NK-92 (cell line): Measurements from ENCODE around the gene TBC1D2B.
"Not testable (repeated sequence)": the region's sequence is repeated elsewhere in the genome, so short reads cannot be mapped to it uniquely, and the experiment has no call there.

Experiments
- DNase-seq: peaks from one replicate; lab custom pipeline; 2025; ENCODE audit not compliant: unreplicated experiment; lab: John Stamatoyannopoulos, UW

The TBC1D2B gene

GRCh38 chr15:77991029-77991406 is 86.5 kb downstream of the TBC1D2B start:
- DNase-seq = no peak

DNA sequence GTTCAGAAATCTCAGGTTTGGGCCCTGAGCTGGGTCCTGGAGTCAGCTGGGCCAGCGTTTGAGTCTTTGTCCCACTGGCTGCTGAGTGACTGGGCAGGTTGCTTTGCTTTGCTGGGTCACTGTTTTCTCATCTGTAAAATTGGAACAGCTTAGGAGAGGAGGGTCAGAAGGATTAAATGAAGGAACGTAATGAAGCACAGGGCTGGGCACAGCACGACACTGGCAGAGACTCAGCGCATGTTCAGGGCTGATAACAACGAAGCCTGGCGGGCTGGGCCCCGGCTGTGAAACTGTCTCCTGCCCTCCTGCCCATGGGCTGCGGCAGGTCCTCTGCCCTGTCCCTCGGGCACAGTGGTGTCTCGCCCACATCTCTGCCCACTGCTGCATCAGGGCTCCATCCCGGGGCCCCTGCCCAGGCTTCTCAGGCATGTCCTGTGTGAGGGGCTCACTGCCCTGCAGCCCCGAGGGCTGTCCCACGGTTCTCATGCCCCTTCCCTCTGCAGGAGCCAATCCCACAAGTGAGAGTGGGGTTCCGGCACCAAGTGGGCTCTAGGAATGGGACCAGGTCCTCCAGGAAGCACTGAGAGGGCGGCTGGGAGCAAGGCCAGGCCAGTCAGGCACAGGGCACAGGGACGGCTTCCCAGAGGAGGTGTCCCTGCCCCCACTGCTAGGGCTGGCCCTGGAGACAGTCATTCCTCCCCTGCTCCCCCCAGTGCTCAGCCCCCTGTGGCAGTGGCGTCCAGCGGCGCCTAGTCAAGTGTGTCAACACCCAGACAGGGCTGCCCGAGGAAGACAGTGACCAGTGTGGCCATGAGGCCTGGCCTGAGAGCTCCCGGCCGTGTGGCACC is 88.0 kb downstream of the TBC1D2B start:
- no peak for DNase-seq

GRCh38 chr15:77988347-77989295 is 88.9 kb downstream of the TBC1D2B start:
- DNase-seq = no peak

DNA sequence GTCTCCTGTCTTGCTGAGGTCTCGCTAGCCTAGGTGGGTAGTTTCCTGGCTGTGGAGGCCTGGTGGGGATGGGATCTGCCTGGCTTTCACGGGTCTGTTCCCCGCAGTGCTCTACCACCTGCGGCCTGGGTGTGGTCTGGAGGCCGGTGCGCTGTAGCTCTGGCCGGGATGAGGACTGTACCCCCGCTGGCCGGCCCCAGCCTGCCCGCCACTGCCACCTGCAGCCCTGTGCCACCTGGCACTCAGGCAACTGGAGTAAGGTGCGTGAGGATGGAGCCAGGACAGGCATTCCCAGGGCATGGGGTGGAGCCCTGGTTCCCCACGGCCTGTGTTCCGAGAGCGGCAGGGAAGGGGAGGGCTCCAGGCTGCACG is 89.8 kb downstream of the TBC1D2B start:
- DNase-seq = not testable (repeated sequence)

- DNase-seq = no peak
These were observed 90.4 kb downstream of the TBC1D2B start for GRCh38 chr15:77986891-77987764.

- DNase-seq = no peak
These were observed 91.5 kb downstream of the TBC1D2B start for GRCh38 chr15:77985931-77986480.

DNA sequence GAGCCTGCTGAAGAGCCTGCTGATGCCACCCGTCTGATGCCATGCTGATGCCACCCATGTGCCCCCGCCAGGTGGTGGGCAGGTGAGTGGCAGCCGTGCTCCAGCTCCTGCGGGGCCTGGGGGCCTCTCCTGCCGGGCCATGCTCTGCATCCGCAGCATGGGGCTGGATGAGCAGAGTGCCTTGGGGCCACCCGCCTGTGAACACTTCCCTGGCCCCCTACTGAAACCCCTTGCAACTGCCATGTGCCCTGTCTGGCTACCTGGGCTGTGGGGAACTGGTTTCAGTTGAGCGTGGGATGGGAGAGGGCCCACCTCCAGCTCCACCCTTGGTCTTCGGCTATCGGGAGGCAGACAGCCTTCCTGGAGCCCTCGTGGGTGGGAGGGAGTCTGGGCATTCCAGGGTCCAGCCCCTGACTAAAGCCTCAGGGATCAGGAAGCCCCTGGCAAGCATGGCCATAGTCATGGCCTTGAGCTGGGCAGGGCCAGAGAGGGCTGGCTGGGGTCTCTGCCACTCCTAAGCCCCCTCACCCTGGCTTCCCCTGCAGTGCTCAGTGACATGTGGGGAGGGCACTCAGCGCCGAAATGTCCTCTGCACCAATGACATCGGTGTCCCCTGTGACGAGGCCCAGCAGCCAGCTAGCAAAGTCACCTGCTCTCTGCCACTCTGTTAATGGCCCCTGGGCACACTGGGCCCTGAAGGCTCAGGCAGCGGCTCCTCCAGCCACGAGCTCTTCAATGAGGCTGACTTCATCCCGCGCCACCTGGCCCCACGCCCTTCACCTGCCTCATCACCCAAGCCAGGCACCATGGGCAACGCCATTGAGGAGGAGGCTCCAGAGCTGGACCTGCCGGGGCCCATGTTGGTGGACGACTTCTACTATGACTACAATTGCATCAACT is 92.2 kb downstream of the TBC1D2B start:
- no peak for DNase-seq

DNA sequence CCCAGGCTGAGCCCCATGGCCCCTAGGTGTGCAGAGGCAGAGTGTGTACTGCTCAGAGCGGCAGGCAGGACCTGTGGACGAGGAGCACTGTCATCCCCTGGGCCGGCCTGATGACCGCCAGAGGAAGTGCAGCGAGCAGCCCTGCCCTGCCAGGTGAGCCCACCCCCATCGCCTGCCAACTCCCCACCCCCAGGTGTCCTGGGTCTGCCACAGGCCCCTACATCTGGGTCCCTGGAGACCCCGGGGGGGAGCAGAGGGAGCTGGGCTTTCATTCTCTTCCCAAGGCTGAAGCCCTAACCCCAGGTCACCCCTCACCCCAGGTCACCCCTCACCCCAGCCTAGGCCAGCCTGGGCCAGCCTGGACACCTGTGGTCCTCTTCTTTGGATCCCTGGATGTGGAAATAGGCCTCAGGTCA is 93.1 kb downstream of the TBC1D2B start:
- no peak for DNase-seq

- DNase-seq = no peak
These were observed 93.6 kb downstream of the TBC1D2B start for GRCh38 chr15:77983708-77984445.

GRCh38 chr15:77983091-77983707 is 94.3 kb downstream of the TBC1D2B start:
- no peak for DNase-seq

DNA sequence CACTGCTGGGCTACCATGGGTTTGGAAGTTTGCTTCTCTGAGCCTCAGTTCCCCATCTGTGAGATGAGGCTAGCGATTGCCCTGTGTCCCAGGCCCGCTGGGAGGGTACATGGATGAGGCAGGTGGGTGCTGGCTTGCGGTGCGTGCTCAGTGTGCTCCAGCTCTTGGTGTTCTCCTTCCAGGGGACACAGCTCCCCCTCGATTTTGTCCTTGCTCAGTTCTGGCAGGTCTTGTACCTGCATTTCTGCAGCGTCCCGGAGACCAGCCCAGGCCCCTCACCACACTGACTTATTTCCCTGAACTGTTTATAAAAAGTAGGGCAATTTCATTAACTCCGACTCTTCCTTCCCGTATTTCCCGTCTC is 95.4 kb downstream of the TBC1D2B start:
- DNase-seq = no peak

- no peak for DNase-seq
These were observed 96.0 kb downstream of the TBC1D2B start for GRCh38 chr15:77981281-77982126.

DNA sequence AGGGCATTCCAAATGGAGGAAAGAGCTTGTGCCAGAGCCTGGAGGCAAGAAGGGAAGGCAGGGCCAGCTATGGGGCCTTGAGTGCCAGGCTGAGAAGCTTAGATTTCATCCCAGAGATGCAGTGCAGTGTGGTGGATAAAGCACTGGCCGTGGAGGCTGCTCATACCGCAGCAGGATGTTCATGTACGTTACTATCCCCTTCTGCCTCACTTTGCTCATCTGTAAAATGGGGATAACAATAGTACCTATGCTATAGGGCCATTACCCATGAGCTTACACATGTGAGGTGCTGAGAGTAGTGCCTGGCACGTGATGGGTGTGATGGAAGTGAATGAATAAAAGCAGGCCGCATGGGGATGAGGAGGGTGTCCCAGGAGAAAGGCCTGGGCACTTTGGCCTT is 96.8 kb downstream of the TBC1D2B start:
- not testable (repeated sequence) for DNase-seq

GRCh38 chr15:77980098-77980497 is 97.4 kb downstream of the TBC1D2B start:
- DNase-seq = no peak

GRCh38 chr15:77979157-77979556 is 98.4 kb downstream of the TBC1D2B start:
- not testable (repeated sequence) for DNase-seq

DNA sequence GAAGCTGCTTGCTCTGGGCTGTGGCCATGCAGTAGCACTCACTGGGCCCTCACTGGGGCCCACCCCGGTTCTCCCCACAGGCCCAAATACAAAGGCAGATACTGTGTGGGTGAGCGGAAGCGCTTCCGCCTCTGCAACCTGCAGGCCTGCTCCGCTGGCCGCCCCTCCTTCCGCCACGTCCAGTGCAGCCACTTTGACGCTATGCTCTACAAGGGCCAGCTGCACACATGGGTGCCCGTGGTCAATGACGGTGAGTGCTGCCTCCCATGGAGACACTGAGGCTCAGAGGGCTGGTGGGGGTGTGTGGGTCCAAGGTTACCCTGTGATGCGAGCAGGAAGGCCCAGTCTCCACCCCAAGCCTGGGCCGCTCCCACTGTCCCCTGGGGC is 98.8 kb downstream of the TBC1D2B start:
- not testable (repeated sequence) for DNase-seq

DNA sequence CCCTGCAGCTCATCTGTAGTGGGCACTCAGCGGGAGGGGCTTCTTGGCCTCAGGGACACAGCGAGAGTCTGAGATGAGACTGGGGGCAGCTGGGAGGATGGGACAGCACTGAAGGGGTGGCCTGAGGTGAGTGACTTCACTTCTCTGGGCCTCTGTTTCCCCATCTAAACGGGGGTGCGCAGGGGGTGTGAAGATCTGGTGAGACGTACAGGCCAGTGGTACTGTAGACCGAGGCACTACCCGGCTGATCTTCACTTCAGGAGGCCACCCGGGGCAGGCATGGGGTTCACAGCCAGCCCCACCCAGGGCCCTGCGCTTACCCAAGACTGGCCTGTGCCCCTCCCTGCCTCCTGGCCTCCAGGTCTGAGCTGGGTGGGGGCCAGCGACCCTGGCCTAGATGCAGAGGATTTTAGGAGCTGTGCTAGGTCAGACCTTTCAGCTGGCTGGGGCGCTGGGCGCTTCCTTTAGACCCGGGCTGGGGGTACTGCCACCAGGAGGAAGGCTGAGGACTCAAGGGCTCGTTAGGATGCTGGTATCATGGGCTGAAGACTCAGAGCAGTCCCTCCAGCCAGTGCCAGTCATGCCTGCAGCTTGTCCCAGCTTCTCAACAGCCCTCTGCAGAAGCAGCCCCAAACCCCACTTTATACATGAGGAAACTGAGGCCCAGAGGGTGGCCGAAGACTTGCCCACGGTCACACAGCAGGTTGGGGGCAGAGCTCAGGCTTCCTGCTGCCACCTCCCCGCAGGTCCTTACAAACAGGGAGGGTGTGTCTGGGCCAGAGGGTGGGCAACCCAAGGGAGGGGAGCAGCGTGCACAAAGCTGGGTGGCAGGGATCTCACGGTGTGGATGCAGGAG is 99.4 kb downstream of the TBC1D2B start:
- not testable (repeated sequence) for DNase-seq
